ENCODE data around the gene HIRA. TPM values are rescaled to one million over a fixed set of nuclear protein-coding genes. Genes with fewer than 3 reads are reported as not detected.
A peak's percentile ranks its signal among the peaks of the same experiment; 100 is the strongest.

Gene HIRA
- total and polyA plus RNA-seq, 9 of the 15 experiments (the other 6 are each of a cell fraction or from before 2014, with no cell fraction given), result 0.96 to 132 (median 58.4) TPM

- no peak; the same call in 1 of the 2 replicates for TF ChIP-seq ATF1 (CRISPR knock-in tag; IDR thresholded peaks at IDR 0.05)
- TF ChIP-seq ATF1 (tag; IDR thresholded peaks at IDR 0.05), result peak; percentile 98
- no peak for TF ChIP-seq HMG20A (CRISPR knock-in tag; conservative IDR thresholded peaks at IDR 0.05)
- TF ChIP-seq NELFE (IDR thresholded peaks at IDR 0.05; ENCODE audit: insufficient read depth, insufficient read length), result no peak
- TF ChIP-seq ZBTB17 (CRISPR knock-in tag; IDR thresholded peaks at IDR 0.05), result peak; percentile 80
- TF ChIP-seq TCF7 (IDR thresholded peaks at IDR 0.05; ENCODE audit: borderline replicate concordance), result no peak
- TF ChIP-seq SRSF9 (IDR thresholded peaks at IDR 0.05; ENCODE audit: borderline replicate concordance, low read depth, low read length), result no peak
- TF ChIP-seq HDAC6 (IDR thresholded peaks at IDR 0.05; ENCODE audit: low read depth, low read length), result no peak
- peak in 1 of 2 experiments; percentile 72 for TF ChIP-seq KDM1A (IDR thresholded peaks at IDR 0.05)
- 0 out of 2 replicates have a peak, but pooled peaks have one; percentile 39 for TF ChIP-seq ZBTB26 (CRISPR knock-in tag; IDR thresholded peaks at IDR 0.05)
- TF ChIP-seq PHB2 (IDR thresholded peaks at IDR 0.05; ENCODE audit: low read depth), result no peak
- peak; percentile 84; the same call in 1 of the 2 replicates for TF ChIP-seq BHLHE40 (IDR thresholded peaks at IDR 0.05; ENCODE audit: low read length)
- peak; percentile 94; the same call in 1 of the 2 replicates for TF ChIP-seq CUX1 (CRISPR knock-in tag; IDR thresholded peaks at IDR 0.05)
- TF ChIP-seq L3MBTL2 (IDR thresholded peaks at IDR 0.05), result peak; percentile 85
- peak; percentile 96 for TF ChIP-seq RNF2 (IDR thresholded peaks at IDR 0.05)
- TF ChIP-seq ID3 (CRISPR knock-in tag; IDR thresholded peaks at IDR 0.05), result no peak
- TF ChIP-seq ID3 (tag; IDR thresholded peaks at IDR 0.05), result no peak
- TF ChIP-seq ZNF766 (CRISPR knock-in tag; conservative IDR thresholded peaks at IDR 0.05), result peak; percentile 90
- TF ChIP-seq ZKSCAN1 (IDR thresholded peaks at IDR 0.05; ENCODE audit: low read depth, low read length), result no peak
- no peak for TF ChIP-seq GATA2 (CRISPR knock-in tag; IDR thresholded peaks at IDR 0.05)
- peak; percentile 73; the same call in 1 of the 2 replicates for TF ChIP-seq ZFP91 (CRISPR knock-in tag; IDR thresholded peaks at IDR 0.05)
- TF ChIP-seq SMAD4 (CRISPR knock-in tag; conservative IDR thresholded peaks at IDR 0.05), result peak; percentile 95
These were observed 34.4 kb downstream of the HIRA start (continued) for GRCh38 chr22:19396934-19397733.
